SJSA1 (cell line): ENCODE results near the gene LRMDA. TPM values are rescaled to one million over a fixed set of nuclear protein-coding genes. Genes with fewer than 3 reads are reported as not detected.
A peak's percentile ranks its signal among the peaks of the same experiment; 100 is the strongest.

Experiments used
- DNase-seq, 2 experiments: peaks; one replicate each; pipeline ENCODE4 v3.0.0-alpha.2; 2015 to 2020; ENCODE audit warnings: low spot score in 2 of 2, low read depth in 1 of 2
- H3K27ac ChIP-seq: fragments of 250-450 bp; sonication (Bioruptor Pico); 2 replicates; pipeline ENCODE4 v1.5.1; 2020; ENCODE audit warnings: mild to moderate bottlenecking, moderate library complexity
- H3K27me3 ChIP-seq: fragments of 250-450 bp; sonication (Bioruptor Pico); replicated peaks from 2 replicates; pipeline ENCODE4 v1.5.1; 2020; ENCODE audit warnings: mild to moderate bottlenecking, moderate library complexity
- H3K36me3 ChIP-seq: fragments of 250-450 bp; sonication (Bioruptor Pico); 2 replicates; pipeline ENCODE4 v1.5.1; 2020; ENCODE audit warnings: mild to moderate bottlenecking
- H3K4me1 ChIP-seq: fragments of 250-450 bp; sonication (Bioruptor Pico); replicated peaks from 2 replicates; pipeline ENCODE4 v1.6.1; 2021; ENCODE audit warnings: mild to moderate bottlenecking
- H3K4me3 ChIP-seq: fragments of 250-450 bp; sonication (Bioruptor Pico); 2 replicates; pipeline ENCODE4 v1.5.1; 2020; ENCODE audit warnings: mild to moderate bottlenecking
- H3K9me3 ChIP-seq: fragments of 250-450 bp; sonication (Bioruptor Pico); replicated peaks from 2 replicates; pipeline ENCODE4 v1.5.1; 2020; ENCODE audit warnings: mild to moderate bottlenecking
- total RNA-seq: library from RNA; depleted of rRNA; stranded (reverse); fragments of >200 nt; shearing (Covaris generic); gene quantifications from 2 replicates; pipeline ENCODE4 v1.2.3, GENCODE V29; 2014

The LRMDA gene
- total RNA-seq, 1 experiment from 2014 or later, result not detected

DNA sequence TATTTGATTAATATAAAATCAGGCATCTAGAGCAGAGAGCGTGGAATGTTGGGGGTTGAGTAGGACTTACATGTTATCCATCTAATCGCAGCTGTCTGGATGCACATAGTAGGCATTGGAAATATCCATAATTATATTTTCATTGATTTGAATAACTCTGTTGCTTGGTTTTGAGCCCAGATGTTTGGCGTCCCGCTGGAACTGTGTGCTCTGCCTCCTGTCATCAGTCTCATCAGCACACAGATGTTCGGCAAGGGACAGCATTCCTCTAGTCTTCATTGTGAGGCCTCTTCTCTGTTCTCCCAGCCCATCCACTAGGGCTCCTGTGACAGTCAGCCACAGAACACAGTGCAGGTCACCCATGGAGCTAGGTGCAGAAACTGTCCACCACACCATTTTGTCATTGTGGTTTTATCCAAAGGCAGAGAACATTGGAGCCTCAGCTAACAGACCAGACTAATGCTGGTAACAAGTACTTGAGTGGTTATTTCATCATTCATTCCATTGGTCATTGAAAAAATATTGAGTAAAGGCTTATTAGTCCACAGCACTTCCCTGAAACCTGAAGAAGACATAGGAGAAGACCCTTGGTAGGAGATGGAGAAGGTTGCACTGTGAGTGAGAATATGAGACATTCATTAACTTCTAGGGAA is 927.4 kb downstream of the LRMDA start:
- Histone ChIP-seq H3K4me1 (no peaks in the 10 kb centered on the region), H3K4me3 (no peak overlapping the region), H3K36me3 (no peaks in the 10 kb centered on the region), H3K27ac (no peak overlapping the region), H3K9me3 (no peaks in the 10 kb centered on the region), H3K27me3 (no peaks in the 10 kb centered on the region)
- DNase-seq, result no peak

DNA sequence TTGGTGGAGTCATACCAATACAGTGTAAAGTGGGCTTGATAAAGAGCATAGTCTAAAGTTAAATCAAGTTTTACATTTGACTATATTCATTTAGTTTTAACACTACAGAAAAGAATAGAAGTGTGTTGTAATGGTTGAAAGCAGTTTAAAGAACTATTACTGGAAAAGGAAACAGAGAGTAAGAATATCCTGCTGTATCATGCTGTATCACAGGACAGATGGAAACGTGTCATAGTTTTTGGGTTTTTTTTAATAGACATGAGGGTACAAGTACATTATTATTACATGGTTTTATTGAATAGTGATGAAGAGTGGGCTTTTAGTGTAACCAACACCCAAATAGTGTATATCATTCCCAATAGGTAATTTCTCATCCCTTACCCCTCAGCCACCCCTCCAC is 944.3 kb downstream of the LRMDA start:
- Histone ChIP-seq H3K27me3 (no peaks in the 10 kb centered on the region), H3K36me3 (no peaks in the 10 kb centered on the region), H3K4me3 (no peak overlapping the region), H3K4me1 (no peaks in the 10 kb centered on the region; the same call in 1 of the 2 replicates), H3K9me3 (no peaks in the 10 kb centered on the region), H3K27ac (no peak overlapping the region)
- no peak for DNase-seq

DNA sequence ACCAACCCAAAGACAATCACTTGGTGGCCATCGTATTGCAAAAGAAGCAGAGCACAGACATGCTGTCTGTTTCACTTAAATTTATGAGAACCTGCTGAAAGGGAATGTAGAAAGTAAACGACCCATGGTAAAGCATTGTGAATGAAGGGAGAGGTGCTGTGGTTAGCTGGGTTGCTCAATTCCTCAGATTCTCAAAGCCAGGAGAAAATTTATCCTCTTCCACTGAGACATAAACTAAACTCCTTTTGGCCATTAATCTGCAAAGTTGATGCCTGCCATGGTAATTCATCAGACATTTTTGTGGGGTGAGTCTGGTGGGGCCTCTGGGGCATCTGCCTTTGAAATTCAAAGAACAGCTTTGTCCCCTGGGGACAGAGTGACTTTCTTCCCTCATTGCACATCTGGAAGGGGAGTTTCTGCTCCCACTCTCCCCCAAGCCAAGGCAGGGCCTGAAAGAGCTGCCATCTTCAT is 951.0 kb downstream of the LRMDA start:
- H3K27ac ChIP-seq, result no peak overlapping the region
- peak in 1 of 2 experiments; percentile 15 for DNase-seq
- H3K4me3 ChIP-seq, result no peak overlapping the region
- H3K9me3 ChIP-seq, result no peaks in the 10 kb centered on the region
- H3K4me1 ChIP-seq, result peaks cover 9% of the 10 kb centered on the region; the same call in 1 of the 2 replicates
- no peaks in the 10 kb centered on the region for H3K27me3 ChIP-seq
- no peaks in the 10 kb centered on the region for H3K36me3 ChIP-seq

DNA sequence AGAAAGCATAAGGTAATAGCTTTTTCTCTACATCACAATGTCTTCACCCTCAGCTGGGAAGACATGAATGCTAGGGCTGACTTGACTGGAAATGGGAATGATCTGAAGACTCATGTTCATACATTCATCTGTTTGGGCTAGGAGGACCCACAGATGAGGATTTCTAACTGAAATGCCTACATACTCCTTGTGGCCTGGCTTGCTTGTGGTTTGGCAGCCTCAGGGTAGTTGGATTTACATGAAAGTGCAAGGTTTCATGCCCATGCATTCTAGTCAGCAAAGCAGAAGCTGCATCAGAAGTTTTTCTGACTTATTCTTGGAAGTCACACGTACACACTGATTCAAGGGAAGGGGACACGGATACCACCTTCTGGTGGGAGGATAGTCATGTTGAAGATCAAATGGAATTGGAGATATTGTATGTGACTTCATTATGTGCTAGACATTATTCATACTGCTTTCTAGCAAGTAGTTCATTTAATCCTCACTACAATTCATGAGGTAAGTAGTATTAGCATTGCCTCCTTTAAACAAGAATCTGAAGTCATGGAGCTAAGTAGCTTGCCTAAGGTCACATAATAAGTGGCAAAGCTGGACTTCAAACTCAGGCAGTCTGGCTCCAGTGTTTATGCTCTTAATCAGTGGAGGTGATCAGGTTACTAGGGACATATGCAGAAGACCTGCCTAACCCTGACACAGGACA is 957.0 kb downstream of the LRMDA start:
- H3K4me3 ChIP-seq, result no peak overlapping the region
- H3K27ac ChIP-seq, result no peak overlapping the region
- no peak for DNase-seq
- no peaks in the 10 kb centered on the region for H3K9me3 ChIP-seq
- H3K27me3 ChIP-seq, result no peaks in the 10 kb centered on the region
- H3K4me1 ChIP-seq, result no peaks in the 10 kb centered on the region
- no peaks in the 10 kb centered on the region for H3K36me3 ChIP-seq

DNA sequence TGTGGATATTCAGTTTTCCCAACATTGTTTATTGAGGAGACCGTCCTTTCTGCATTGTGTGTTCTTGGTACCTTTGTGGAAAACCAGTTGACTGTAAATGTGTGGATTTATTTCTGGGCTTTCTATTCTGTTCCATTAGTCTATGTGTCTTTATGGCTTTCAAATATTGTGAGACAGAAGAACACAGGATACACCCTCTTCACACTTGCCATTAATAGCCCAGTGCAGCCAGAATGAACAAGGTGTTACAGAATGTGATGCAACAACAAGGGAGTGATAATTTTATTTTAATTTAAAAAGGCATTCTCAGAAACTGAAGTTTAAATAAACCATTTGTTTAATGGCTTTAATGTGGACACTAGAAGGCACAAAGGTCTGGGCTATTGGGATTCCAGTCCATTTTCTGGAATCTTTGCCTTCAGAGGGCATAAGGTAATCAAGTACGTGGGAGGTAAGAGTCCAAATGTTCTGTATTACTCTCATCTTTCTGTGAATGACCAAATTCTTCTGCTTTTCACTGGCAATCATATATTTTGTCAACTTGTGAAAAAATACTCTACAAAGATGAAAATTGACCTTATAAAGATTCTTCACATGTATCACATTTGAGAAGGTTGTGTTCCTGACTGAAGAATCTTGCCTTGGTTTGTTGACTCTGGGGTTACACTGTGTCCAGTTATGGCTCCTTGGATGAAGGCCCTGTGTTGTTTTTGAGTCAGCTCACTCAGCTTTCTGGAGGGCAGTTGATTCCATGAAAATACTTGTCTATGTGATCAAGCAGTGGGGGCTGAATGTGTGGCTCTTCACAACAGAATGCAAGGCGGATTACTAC is 962.7 kb downstream of the LRMDA start:
- H3K27ac ChIP-seq, result no peak overlapping the region
- H3K36me3 ChIP-seq, result no peaks in the 10 kb centered on the region
- no peaks in the 10 kb centered on the region for H3K4me1 ChIP-seq
- no peaks in the 10 kb centered on the region for H3K9me3 ChIP-seq
- H3K27me3 ChIP-seq, result no peaks in the 10 kb centered on the region
- H3K4me3 ChIP-seq, result no peak overlapping the region
- DNase-seq, result no peak

DNA sequence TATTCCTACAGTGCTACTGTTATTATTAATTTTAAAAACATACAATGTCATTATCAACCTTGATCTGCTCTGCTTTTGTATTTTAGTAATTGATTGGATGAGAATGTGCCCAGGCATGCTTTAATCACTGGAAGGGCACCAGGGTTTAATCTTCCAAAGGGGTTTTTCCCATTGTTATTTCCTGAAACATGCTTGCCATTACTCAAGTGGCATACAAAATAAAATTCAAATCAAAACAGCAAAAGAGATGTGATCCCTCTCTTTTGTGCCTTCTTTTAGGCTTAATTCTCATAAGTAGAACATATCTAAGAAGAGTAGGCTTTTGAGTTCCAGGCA is 963.3 kb downstream of the LRMDA start:
- Histone ChIP-seq H3K27me3 (no peaks in the 10 kb centered on the region), H3K4me1 (no peaks in the 10 kb centered on the region), H3K27ac (no peak overlapping the region), H3K36me3 (no peaks in the 10 kb centered on the region), H3K4me3 (no peak overlapping the region), H3K9me3 (no peaks in the 10 kb centered on the region)
- no peak for DNase-seq

DNA sequence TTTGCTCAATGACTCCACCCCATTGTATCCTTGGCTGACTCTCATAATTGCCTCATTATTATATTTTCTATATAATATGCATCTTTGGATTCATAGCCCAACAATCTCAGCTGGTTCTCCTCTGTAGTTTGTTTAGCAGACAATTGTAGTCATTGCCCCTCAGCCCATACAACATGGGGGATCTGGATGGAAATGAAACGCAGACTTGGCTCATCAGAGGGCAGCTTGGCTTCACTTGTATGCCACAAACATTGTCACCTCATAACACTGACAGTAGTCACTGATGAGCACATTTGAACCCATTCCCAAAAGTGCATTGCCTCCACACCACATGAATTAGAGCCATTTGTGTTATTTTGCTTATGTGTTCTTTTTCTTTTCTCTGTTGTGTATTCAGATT is 963.8 kb downstream of the LRMDA start:
- Histone ChIP-seq H3K4me1 (no peaks in the 10 kb centered on the region), H3K9me3 (no peaks in the 10 kb centered on the region), H3K27me3 (no peaks in the 10 kb centered on the region), H3K36me3 (no peaks in the 10 kb centered on the region), H3K27ac (no peak overlapping the region), H3K4me3 (no peak overlapping the region)
- DNase-seq, result no peak

DNA sequence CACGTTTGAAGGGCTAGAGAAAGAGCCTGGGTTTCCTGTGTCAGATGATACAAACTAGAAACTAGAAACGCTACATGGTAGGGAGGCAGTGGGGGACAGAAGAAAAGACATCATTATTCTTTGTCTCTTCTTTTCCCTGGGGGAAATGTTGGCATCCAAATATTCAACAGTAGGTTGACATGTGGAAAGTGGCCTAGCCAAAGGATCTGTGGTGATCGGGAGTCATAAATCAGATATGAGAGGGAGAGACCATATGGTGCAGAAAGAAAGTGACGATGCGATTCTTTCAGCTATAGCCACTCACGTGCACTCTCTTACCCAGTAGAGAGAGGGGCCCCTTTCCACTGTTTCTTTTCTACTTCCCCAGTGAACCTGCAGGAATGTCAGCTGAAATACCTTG is 964.7 kb downstream of the LRMDA start:
- Histone ChIP-seq H3K27me3 (no peaks in the 10 kb centered on the region), H3K27ac (no peak overlapping the region), H3K36me3 (no peaks in the 10 kb centered on the region), H3K4me3 (no peak overlapping the region), H3K4me1 (no peaks in the 10 kb centered on the region), H3K9me3 (no peaks in the 10 kb centered on the region)
- DNase-seq, result no peak

DNA sequence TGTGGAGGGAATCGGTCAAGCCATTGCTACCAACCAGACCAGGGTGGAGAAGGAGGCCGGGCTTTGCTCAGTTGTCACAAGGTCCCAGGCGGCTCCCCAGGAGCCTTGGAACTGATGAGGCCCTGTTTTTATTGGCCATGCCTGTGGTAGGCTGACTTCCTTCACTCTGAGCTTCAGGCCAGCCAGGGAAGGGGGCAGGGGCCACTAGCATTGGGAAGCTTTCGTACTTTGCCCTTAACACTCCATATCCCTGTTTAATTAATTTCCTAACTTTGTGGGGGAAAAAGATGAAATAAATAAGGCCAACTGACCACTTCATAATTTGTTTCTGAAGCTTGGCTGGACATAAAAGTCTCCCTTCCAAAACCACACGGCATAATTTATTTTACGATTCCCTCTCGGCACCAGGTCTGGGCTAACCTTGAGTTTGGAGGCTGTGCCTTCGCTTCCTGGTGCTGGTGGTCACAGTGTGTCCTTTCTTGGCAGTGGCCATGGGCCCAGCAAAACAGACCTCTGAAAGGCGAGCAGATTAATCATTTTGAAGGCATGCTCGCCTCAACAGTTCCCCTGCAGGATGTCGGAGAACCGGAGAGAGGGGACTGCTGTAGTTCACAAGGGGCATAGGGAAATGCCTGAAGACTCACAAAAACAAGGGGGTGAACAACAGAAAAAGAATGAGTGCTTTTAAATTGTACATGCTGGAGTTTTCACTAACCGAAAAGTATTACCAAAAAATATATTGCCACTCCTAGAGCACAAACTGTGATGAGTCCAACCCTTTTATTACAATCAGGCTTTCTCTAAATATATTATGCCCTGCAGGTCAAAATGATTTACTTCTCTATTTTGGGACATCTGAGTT is 966.0 kb downstream of the LRMDA start:
- Histone ChIP-seq H3K9me3 (no peaks in the 10 kb centered on the region), H3K27me3 (no peaks in the 10 kb centered on the region), H3K36me3 (no peaks in the 10 kb centered on the region), H3K27ac (no peak overlapping the region), H3K4me1 (no peaks in the 10 kb centered on the region), H3K4me3 (no peak overlapping the region)
- no peak for DNase-seq

DNA sequence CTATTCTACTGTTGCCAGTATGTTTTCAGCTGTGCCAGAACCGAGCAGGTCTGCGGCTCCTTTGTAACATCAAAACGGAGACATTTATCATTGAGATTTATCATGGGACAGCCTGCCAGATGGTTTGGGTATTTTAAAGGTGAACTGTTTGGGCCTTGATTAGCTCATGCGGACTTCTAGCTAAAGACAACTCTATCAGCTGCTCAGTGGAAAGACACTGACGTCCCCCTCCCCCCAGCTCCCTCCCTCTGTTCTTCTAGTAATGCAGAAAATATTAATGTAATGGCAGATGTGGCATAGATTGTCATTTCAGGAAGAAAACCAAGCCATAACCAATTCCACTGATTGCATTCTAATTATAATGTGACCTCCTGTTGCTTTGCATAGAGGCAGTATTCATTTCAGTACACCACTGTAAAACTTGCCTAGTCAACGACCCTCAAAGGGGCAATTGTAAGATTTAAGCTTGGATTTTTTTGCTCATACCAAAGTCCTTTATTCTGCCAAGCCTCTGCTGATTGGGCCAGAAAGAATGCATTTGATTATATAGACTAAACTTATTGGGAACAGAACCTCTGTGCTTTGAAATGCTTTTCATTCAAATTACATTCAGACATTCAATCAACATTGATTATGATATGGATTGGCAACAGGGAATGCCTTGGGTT is 966.8 kb downstream of the LRMDA start:
- no peaks in the 10 kb centered on the region for H3K27me3 ChIP-seq
- H3K4me1 ChIP-seq, result no peaks in the 10 kb centered on the region
- H3K27ac ChIP-seq, result no peak overlapping the region
- no peak for DNase-seq
- no peaks in the 10 kb centered on the region for H3K9me3 ChIP-seq
- no peak overlapping the region for H3K4me3 ChIP-seq
- H3K36me3 ChIP-seq, result no peaks in the 10 kb centered on the region

DNA sequence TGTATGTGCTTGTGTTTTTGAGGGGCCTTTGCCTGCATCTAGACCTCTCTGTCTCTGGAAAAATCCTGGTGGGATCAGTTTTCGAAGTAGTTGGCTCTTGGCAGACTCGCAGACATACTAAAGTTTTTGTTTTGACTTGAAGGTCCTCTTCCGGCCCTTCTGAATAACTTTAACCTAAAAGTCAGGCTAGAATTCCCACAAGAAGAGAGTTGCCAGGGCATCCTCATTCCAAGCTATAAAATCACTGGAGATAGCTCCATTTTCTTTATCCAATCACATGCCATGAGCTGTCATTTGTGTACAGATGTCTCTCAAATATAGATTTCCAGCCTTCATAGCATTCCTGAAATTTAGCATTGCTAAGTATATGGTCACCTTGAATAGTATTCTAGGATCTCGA is 967.8 kb downstream of the LRMDA start:
- H3K4me3 ChIP-seq, result no peak overlapping the region
- H3K27ac ChIP-seq, result no peak overlapping the region
- no peak for DNase-seq
- H3K9me3 ChIP-seq, result no peaks in the 10 kb centered on the region
- no peaks in the 10 kb centered on the region for H3K36me3 ChIP-seq
- no peaks in the 10 kb centered on the region for H3K27me3 ChIP-seq
- H3K4me1 ChIP-seq, result no peaks in the 10 kb centered on the region

DNA sequence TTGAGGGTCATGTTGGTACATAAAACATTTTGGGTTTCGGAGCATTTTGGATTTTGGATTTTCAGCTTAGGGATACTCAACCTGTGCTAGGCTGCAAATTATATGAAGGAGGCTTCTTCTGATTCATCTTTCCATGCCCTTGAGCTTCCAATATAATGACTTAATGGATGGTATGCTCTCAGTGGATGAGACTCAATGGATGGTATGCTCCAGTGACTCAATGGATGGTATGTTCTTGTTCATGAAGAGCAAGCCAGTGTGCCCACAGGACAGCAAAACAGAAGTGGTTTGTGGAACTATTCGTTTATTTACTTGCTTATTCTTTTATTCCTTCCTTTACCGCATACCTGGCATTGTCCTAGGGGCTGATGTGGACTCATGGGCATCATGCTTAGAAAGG is 969.6 kb downstream of the LRMDA start:
- no peaks in the 10 kb centered on the region for H3K9me3 ChIP-seq
- H3K4me1 ChIP-seq, result no peaks in the 10 kb centered on the region
- no peaks in the 10 kb centered on the region for H3K27me3 ChIP-seq
- no peaks in the 10 kb centered on the region for H3K36me3 ChIP-seq
- DNase-seq, result no peak
- H3K4me3 ChIP-seq, result no peak overlapping the region
- H3K27ac ChIP-seq, result no peak overlapping the region

DNA sequence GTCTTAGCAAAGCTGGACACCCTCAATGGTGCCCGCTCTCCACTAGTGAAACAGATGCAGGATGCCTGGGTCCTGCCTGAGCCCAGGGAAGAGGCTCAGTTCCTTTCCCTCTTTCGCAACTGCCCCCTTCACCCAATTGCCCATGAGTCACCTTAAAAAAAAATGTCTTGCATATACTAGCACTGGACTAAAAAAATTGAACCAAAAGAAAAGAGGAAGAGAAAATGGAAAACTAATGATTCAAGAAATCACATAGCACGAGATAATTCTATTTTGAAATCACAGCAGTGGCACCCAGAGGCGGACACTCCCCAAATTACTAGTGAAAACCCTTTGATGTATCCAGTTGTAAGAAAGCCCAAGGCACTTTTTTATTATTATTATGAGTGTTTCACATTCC is 972.5 kb downstream of the LRMDA start:
- H3K36me3 ChIP-seq, result no peaks in the 10 kb centered on the region
- no peaks in the 10 kb centered on the region for H3K9me3 ChIP-seq
- no peak overlapping the region for H3K4me3 ChIP-seq
- no peak for DNase-seq
- H3K27me3 ChIP-seq, result no peaks in the 10 kb centered on the region
- no peak overlapping the region for H3K27ac ChIP-seq
- no peaks in the 10 kb centered on the region for H3K4me1 ChIP-seq
